NCI-H1436 (cell line): ENCODE data around the gene PSMB10.
A peak's percentile ranks its signal among the peaks of the same experiment; 100 is the strongest.
"Not testable (repeated sequence)": the region's sequence is repeated elsewhere in the genome, so short reads cannot be mapped to it uniquely, and the experiment has no call there.

Experiments used
- DNase-seq: peaks from one replicate; lab custom pipeline; 2025; lab: John Stamatoyannopoulos, UW

The PSMB10 gene

GRCh38 chr16:67942200-67942509 is 5.5 kb upstream of the PSMB10 start:
- no peak for DNase-seq

- DNase-seq = no peak
Measured at GRCh38 chr16:67941469-67942199, 5.0 kb upstream of the PSMB10 start.

GRCh38 chr16:67940446-67941089 is 3.9 kb upstream of the PSMB10 start:
- DNase-seq = no peak

- DNase-seq = no peak
Measured at GRCh38 chr16:67939507-67940445, 3.1 kb upstream of the PSMB10 start.

- DNase-seq = not testable (repeated sequence)
Measured at GRCh38 chr16:67937713-67938112, 1.1 kb upstream of the PSMB10 start.

- DNase-seq = no peak
Measured at GRCh38 chr16:67936880-67937605, 393 bp upstream of the PSMB10 start.

GRCh38 chr16:67935402-67936123 is 1.1 kb downstream of the PSMB10 start:
- DNase-seq = peak; percentile 98

- DNase-seq = no peak
Measured at GRCh38 chr16:67935101-67935401, 1.6 kb downstream of the PSMB10 start.

- DNase-seq = no peak
Measured at GRCh38 chr16:67934306-67935100, 2.1 kb downstream of the PSMB10 start.

GRCh38 chr16:67933805-67934204 is 2.8 kb downstream of the PSMB10 start:
- no peak for DNase-seq

GRCh38 chr16:67932462-67932840 is 4.2 kb downstream of the PSMB10 start:
- no peak for DNase-seq

- DNase-seq = no peak
Measured at GRCh38 chr16:67931712-67932461, 4.8 kb downstream of the PSMB10 start, which contains the start of gene CTRL. TSS of gene CTRL (minus strand) at chr16:67931862. CDS start at chr16:67931852, 10 bp downstream.

GRCh38 chr16:67930678-67931211 is 5.9 kb downstream of the PSMB10 start:
- DNase-seq = no peak

GRCh38 chr16:67930191-67930590 is 6.5 kb downstream of the PSMB10 start:
- no peak for DNase-seq

- peak; percentile 68 for DNase-seq
Measured at GRCh38 chr16:67928561-67929364, 7.9 kb downstream of the PSMB10 start.

- no peak for DNase-seq
Measured at GRCh38 chr16:67928147-67928546, 8.5 kb downstream of the PSMB10 start.

- DNase-seq = no peak
Measured at GRCh38 chr16:67927131-67927941, 9.3 kb downstream of the PSMB10 start.

- DNase-seq = peak; percentile 85
Measured at GRCh38 chr16:67926181-67926750, 10.4 kb downstream of the PSMB10 start.
